DMS153 treated with DMSO at 0.1 percent for 48 hours (cell line): ENCODE results near the gene EGF.
"Not testable (repeated sequence)": the region's sequence is repeated elsewhere in the genome, so short reads cannot be mapped to it uniquely, and the experiment has no call there.

Experiments
- DNase-seq: peaks from one replicate; lab custom pipeline; 2025; ENCODE audit not compliant: unreplicated experiment; lab: John Stamatoyannopoulos, UW

Gene EGF

DNA sequence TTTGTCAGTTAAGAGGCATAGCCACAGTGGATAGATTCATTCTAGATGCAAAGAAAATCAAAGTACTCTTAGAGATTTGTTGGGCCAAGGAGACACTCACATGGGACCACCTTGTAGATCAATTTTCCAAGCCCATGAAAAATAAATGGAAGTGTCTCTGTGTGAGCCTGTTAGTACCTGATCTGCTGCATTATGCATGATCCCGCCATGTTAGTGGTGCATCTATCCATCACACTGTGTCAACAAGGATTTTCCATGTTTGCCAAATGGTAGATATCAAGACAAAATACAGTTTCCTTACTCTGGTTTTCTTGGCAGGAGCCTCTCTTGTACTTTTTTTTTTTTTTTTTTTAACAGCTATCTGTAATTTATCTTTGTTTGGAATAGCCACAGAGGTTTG lies 112.4 kb downstream of the EGF start:
- DNase-seq: no peak

DNA sequence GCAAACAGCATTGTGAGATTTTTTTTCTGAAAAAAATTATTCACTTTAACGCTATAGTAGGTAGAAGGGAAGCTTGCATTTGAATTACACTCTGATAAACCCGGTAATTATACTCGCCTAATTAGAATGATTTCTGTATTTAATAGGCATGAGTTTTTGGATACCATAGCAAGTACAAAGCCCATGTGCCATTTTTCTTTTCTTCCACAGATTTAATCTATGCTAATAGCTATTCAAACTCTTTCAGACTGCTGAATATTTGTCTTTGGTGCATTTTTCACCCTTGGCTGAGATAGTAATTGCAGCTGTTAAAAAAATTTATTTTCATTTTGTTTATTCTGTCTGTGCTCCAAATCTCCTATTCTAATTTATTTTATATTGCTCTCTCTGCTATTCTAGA lies 113.0 kb downstream of the EGF start:
- DNase-seq: no peak

DNA sequence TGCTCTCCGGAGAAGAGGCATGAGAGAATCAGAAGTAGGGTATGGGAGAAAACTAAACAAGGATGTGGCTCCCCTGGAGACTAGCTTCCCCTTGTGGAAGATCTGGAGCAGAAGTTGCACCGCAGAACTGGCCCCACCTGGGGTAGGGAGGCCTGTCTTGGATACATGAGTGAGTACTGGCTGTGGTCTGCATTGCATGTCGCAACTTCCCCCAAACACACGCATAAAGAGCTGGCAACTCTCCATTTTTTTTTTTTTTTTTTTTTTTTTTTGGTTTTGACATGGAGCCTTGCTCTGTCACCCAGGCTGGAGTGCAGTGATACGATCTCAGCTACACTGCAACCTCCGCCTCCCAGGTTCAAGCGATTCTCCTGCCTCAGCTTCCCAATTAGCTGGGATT lies 119.9 kb downstream of the EGF start:
- DNase-seq: no peak

DNA sequence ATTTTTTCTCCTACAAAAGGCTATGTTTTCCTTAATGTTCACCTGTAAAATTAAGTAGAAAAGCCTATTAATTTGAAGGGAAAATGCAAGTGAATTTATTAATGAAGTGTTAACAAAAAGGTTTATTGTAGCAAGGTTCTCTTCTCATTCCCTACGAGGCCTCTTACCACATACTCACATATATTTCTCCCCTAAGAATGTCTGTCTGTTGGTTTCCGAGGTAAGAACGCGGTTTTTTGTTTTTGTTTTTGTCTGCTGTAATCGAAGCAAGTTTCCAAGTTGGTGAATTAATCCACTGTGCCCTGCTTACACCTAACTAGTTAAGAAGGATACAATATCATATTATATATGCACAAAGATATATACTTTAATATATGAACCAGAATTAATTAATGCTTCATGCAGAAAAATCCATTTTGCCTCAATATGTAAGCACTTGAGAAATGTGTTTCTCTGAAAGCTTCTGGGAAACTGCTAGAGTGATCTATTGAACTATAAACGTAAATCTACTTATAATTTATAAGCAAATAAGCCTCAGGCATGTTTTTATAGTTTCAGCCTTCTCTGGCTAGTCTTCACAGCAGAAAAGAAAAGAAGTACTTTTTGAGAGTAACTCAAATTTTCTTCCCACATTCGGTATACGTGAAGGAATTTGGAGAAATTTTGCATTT lies 120.8 kb downstream of the EGF start:
- no peak for DNase-seq

DNA sequence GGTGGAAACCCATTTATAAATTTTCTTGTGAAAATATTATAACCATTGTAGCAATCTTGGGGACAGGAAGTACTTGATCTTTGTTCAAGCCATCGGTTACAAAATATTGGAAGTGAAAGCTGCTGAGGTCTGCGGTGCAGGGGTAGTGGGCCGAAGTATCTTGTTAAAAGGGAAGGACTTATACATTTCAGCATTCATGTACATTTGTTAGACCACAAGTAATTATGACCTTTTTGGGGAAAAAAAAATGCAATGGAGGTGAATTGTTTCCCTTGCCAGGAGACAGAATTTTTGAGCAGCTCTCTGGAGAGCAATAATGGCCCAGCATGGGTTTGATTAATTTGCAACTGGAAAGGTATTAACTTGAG lies 121.3 kb downstream of the EGF start:
- no peak for DNase-seq

DNA sequence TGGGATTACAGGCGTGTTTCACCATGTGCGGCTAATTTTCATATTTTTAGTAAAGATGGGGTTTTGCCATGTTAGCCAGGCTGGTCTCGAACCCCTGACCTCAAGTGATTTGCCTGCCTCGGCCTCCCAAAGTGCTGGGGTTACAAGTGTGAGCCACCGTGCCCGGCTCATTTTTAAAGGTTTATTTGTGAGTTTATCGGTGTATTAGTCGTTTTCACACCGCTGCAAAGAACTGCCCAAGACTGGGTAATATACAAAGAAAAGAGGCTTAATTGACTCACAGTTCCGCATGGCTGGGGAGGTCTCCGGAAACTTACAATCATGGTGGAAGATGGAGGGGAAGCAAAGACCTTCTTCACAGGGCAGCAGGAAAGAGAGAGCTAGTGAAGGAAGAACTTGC lies 126.5 kb downstream of the EGF start:
- DNase-seq: not testable (repeated sequence)

DNA sequence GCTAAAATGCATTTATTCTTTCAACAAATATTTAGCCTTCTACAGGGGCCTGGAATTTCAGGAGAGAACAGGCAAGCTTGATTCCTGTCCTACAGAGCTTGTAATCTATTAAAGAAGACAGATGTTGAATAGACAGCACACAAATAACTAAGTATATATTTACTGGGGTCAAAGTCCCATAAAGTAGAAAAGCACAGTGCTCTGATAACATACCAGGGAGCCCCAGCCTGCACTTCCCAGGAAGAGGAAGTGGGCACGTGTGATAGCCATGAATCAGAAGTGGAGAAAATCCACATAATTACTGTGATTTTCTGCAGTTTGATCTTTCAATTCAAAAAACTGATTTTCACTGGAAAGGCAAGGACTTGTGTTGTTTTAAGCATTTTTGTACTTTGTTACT lies 129.1 kb downstream of the EGF start:
- DNase-seq: no peak

DNA sequence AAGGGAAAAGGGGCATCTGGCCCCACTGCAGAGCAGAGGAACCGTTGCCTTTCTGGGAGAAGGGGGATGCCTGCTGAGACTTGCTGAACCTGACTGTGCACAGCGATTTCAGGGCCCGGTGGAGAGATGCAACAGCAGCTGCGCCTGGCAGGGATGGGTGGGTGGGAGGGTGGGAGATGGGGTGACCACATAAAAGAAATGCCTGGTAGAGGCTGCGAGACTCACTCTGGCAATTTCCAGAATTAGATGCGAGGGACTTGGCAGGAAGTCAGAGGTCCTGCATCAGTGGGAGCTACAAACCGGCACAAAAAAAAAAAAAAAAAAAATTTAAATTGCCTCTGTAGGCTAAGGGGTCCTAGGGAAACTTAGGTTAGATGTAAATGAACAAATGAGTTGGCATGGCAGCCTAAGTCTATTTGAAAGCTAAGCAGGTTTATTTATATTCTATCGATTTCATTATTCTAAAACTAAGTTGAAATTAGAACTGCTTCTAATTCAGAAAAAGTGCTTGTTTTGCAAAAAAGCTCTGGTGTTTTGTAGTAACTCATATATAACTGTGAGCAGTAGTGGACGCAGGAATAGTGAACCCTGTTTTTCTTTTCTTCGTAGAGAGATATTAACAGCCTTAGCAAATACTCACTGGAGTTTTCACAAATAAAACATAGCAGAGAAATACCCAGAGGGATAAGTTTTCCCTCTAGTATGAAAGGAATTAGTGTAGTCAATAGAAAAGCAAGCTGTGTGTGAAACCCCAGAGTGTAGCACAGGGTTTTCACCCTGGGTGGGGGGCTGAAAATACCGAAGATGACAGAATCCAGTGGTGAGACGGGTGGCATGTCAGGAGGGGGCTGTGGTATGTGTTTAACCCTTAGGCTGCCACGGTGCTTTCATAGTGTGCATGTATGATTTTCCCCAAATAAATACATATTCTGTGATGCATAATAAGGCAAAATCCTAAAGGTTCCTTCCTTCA lies 130.1 kb downstream of the EGF start:
- DNase-seq: no peak

DNA sequence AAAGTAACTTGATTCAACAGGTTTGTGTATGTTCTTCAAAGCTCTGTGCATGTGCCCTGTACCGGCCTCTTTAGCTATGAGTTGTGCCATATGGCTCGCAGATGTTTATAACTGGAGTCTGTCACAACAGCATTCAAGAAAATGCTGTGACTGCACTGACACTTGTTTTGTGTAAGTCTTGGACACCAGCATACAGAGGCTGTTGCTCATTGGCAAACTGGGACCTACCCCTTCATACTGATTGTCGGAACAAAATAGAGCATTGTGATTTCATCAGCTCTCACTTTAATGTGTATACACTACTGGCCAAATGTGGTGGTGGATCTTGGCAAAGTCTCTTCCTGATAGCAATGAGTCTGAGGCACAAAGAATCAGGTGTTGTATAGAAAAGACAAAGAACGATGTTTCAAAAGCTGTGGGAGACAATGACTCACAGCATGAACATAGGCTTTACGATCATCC lies 133.9 kb downstream of the EGF start:
- no peak for DNase-seq

DNA sequence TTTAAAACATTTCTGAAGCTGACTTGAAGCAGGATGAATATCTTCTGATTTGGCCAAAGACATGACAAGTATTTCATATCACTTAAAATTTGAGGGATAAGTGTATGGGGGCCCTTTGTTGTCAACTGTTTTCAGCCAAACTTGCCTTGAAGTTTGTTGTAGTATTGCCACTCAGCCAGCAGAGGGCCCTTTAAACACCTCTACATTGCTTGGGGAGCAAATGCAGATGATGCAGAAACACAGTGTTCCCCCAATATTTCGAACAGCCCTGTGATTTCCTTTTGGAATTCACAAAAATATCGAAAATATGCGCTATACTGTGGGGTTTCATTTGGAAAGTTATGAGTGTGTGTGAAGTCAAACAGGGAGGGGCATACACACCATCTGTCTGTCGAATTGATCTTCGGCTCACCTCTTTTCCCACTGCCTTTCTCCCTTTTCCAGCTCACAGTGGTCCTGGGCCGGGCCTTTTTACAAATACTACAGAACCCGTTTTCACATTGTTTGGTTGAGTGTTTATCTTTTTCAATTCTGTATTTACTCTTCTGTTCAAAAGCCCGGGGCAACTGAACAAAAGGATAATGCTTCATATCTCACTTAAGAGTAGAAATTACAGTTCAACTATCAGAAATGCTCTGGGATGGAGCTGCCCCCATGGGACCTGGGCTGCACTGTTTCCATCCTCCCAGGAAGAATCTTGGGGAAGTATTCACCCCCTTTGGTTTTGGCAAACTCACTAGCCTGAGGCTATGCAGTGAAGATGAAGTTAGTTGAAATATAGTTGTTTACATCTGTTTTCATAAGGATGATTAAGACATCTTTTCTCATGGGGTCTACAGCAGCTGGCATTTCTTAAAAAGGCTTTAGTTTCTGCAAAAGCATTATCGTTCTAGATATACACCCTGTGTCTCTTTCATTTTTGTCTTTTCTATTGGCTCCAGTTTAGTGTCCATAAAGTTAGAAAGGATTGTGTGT lies 137.6 kb downstream of the EGF start:
- DNase-seq: peak; percentile 10

DNA sequence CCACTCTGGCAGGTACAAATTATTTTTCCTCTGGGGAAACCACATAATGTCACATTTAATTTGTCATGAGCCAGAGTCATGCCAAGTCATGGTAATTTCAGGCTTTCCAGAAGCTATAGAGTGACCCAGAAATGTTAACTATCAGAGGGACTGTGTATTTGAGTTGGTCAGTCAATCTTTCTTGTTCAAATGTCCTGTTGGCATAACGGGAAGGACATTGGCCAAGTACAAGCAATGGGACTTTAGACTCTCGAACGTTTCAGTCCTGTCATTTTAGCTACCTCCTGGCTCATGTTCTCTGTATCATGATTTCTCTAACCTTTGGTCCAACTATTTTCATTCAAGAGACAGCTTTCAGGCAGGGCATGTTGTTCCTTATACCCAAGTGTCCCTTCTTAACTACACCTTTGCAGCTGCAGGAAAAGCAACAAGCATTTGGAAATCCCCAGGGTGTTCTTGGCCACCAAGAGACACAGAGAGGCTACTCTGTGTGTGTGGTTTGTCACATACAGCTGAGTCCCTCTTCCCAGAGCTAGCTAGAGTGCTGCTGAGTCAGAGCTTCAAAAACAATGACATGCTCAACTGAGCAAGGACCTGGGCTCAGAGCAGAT lies 142.6 kb downstream of the EGF start:
- DNase-seq: no peak

DNA sequence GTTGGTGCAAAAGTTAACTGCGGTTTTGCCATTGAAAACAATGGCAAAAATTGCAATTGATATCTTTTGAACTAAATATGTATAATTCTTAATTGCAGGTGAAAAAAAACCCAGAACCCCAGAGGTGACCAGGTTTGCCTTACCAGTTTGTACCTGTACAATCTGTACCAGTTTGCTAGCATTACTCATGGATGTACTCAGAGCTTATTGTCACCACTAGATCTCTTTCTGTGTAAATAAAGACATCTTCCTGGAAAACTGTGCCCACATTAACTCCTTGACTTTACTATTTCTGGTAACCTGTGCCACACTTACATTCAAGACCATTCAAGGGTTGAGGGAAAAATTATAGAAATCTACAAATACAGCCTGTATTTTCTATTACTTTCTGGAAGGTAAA lies 146.0 kb downstream of the EGF start:
- DNase-seq: no peak

DNA sequence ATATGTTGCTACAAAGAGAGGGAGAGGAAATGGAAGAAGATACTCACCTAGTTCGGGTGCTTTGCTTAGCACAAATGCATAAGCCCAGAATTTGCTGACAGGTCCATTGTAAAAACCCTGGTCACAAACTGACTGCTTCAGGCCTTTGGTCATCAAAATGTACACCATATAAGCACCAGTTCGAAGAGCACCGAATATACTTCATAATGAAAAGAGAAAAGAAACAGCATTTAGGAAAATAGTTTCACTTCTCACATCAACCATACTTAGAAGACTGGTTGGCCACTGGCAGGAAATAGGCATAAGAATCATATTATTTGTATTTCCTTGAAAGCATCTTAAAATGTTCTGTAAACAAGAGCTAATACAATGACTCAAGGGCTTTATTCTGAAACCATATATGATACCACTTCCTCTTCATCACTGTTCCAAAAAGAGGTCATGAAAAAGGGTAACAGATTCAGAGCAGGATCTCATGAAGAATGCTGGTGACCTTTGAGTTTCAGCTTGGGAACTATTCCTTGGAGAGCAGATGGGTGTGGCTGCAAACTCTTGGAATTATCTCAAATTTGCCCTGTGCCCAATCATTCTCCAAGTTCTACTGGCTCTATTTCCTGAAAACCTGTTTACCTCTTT lies 147.0 kb downstream of the EGF start:
- no peak for DNase-seq

DNA sequence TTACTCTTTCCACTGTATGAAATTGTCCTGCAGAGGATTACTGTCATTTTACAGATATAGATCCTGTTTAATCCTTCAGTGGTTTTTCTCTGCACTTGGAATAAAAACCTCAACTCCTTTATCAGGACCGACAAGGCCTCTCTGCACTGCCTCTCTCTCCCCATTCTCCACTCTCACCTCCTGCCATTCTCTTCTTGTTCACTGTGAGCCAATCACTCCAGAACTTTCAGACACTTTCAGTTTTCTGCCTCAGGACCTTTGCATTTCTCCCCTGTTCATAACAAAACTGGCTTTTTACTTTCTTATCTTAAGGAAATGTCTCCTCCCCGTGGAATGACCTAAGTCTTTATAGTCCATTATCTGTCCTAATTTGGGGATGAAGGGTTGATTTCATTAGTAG lies 148.4 kb downstream of the EGF start:
- DNase-seq: no peak
